NCI-H2227 (cell line): ENCODE results near the gene APMAP.

Experiments
- DNase-seq: peaks from one replicate; lab custom pipeline; 2025; ENCODE audit not compliant: unreplicated experiment; lab: John Stamatoyannopoulos, UW

Gene APMAP

GRCh38 chr20:24992487-24993205 lies at the start of gene APMAP:
APMAP (minus strand) TSS chr20:24992751; CDS start chr20:24992688, 63 bp downstream.
- DNase-seq: peak; percentile 97

- no peak for DNase-seq
Observed at GRCh38 chr20:25041813-25042530, 49.4 kb upstream of the APMAP start.

- DNase-seq: no peak
Observed at GRCh38 chr20:25040438-25040831, 47.9 kb upstream of the APMAP start.

- DNase-seq: no peak
Observed at GRCh38 chr20:25039697-25040437, 47.3 kb upstream of the APMAP start.

GRCh38 chr20:25038591-25039015 lies 46.1 kb upstream of the APMAP start:
- no peak for DNase-seq

- DNase-seq: no peak
Observed at GRCh38 chr20:25038103-25038410, 45.5 kb upstream of the APMAP start.

- no peak for DNase-seq
Observed at GRCh38 chr20:25037288-25038102, 44.9 kb upstream of the APMAP start.

GRCh38 chr20:25036331-25036936 lies 43.9 kb upstream of the APMAP start:
- no peak for DNase-seq

GRCh38 chr20:25035921-25036320 lies 43.4 kb upstream of the APMAP start:
- no peak for DNase-seq

GRCh38 chr20:25033924-25034300 lies 41.4 kb upstream of the APMAP start:
- DNase-seq: no peak

- DNase-seq: no peak
Observed at GRCh38 chr20:25033265-25033923, 40.8 kb upstream of the APMAP start.

- DNase-seq: no peak
Observed at GRCh38 chr20:25032478-25033264, 40.1 kb upstream of the APMAP start.

GRCh38 chr20:25032065-25032477 lies 39.5 kb upstream of the APMAP start:
- no peak for DNase-seq

GRCh38 chr20:25031241-25031640 lies 38.7 kb upstream of the APMAP start:
- DNase-seq: no peak

- no peak for DNase-seq
Observed at GRCh38 chr20:25030649-25031207, 38.2 kb upstream of the APMAP start.

GRCh38 chr20:25030007-25030648 lies 37.6 kb upstream of the APMAP start:
- no peak for DNase-seq

GRCh38 chr20:25025986-25026605 lies 33.5 kb upstream of the APMAP start:
- DNase-seq: no peak
